HL-60/S4 treated with retinoic acid at 250 ng/mL for 4 days and 3 days (cell line): ENCODE results near the gene TRPC1.
"Not testable (repeated sequence)": the region's sequence is repeated elsewhere in the genome, so short reads cannot be mapped to it uniquely, and the experiment has no call there.

Source experiments
- in situ Hi-C: fragments of 300-500 bp; cut with MboI; formaldehyde crosslinking; loops from 2 replicates; pipeline ENCODE4 v1.7.0; 2022; ENCODE audit warnings: low sequenced_read_pairs

TRPC1 gene

GRCh38 chr3:142750531-142750930, 26.7 kb downstream of the TRPC1 start:
- in situ Hi-C loops = not testable (repeated sequence)

DNA sequence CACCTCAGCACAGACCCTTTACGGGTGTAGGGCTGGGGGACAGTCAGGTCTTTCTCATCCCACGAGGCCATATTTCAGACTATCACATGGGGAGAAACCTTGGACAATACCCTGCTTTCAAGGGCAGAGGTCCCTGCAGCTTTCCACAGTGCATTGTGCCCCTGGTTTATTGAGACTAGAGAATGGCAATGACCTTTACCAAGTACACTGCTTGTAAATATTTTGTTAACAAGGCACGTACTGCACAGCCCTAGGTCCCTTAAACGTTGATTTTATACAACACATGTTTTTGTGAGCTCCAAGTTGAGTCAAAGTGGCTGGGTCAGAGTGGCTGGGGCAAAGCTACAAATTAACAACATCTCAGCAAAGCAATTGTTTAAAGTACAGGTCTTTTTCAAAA, 28.8 kb downstream of the TRPC1 start:
- in situ Hi-C loops = not testable (repeated sequence)

GRCh38 chr3:142754494-142754893, 30.7 kb downstream of the TRPC1 start:
- in situ Hi-C loops = no loop called here

DNA sequence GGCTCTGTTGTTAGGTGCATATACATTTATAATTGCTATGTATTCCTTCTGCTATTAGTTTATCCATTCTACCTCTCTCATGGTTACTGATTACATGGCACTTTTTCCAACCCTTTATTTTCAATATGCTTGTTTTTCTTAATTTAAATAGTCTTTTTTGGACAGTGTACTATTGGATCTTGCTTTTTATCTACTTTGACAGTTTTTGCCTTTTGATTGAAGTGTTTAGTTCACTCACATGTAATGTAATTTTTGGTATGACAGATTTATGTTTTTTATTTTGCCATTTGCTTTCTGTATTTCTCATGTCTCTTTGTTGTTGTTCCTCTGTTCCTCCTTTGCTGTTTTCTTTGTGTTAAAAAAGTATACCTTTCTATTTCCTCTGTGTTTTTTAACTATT, 44.5 kb downstream of the TRPC1 start:
- in situ Hi-C loops = no loop called here

DNA sequence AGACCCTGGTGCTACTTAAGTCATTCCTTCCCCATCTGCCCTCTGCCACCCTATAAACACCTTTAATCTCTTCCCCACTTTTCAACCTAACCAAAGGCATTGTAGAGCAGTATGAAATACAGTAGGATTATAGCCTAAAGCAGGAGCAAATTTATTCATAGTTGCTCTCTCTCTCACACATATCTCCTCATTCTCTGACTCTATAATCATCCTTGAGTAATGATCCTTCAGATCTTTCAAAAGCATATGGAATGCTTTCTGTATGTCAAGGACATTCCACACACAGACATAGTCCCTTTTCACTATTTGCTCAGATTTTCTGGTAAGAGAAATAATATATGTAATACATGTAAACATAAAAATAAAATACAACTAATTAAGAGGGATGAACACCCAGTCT, 54.1 kb downstream of the TRPC1 start:
- in situ Hi-C loops = no loop called here

DNA sequence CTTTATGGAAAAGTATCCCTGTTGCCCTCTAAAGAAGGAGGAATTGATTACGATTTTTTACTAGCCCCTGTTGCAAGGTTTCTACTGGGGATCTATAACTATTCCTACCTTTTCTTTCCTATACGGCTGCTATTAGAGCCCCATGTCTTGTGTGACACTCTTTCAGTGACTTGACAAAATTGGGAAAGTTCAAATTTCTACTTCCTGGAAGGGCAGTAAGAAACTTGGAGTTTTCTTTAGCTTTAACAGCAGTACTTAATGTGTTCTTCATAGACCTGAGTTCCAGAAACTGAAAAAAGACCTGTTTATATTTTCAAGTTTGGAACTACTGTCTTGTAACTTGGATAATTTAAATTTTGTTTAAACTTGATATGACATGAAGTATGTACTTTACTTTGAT, 54.7 kb downstream of the TRPC1 start:
- in situ Hi-C loops = no loop called here

- in situ Hi-C loops = no loop called here
Observed at GRCh38 chr3:142779591-142779990, 55.8 kb downstream of the TRPC1 start.

DNA sequence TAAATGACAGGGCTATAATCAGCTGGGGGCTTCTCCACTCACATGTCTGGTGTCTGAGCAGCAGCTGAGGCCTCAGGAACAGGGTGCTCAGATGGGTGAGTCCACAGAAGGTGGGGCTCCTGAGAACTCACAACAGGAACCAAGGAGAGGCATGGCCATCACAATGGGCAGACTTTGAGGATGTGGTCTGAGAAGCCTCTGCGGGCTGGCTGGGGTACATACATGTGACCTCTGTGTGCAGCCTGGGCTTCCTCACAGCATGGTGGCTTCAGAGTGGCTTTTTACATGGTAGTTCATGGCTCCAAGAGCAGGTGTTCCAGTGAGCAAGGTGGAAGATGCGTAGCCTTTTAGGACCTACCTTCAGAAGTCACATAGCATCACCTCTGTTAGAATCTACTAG, 58.8 kb downstream of the TRPC1 start:
- in situ Hi-C loops = no loop called here

DNA sequence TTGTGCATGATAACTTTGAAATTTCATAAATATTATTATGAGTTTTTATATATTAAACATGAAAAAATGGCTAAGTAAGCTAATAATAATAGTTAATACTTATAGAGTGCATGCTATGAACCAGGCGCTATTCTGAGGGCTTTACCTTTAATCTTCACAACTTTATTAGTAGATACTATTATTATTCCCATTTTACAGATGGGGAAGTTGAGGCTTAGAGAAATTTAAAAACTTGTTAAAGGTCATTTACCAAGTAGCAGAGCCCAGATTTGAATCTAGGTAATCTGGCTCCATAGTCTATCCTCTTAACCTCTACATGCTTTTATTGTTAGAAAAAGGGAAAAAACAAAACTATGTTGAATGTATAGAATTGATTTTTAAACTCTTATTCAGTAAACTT, 60.4 kb downstream of the TRPC1 start:
- in situ Hi-C loops = no loop called here

GRCh38 chr3:142785996-142786395, 62.2 kb downstream of the TRPC1 start:
- in situ Hi-C loops = no loop called here

GRCh38 chr3:142787719-142788118, 63.9 kb downstream of the TRPC1 start:
- in situ Hi-C loops = no loop called here

DNA sequence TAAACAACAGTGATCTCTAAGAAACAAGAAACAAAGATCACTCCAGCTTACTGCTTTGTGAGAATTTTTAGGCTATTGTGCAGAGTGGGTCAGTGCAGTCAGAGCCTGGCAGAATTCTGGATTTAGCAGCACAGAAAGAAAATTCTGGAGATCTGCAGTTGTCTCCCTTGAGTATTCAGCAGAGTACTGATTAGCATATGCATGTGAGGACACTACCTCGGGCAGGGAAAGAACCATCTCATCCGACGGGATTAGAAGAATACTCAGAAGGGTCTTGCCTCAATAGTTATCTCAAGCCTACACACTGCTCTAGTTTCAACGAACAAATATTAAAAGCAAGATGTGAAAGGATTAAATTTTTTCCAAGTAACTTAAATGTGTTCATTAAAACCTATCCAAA, 70.7 kb downstream of the TRPC1 start:
- in situ Hi-C loops = no loop called here

- in situ Hi-C loops = no loop called here
Observed at GRCh38 chr3:142795332-142795731, 71.5 kb downstream of the TRPC1 start.

DNA sequence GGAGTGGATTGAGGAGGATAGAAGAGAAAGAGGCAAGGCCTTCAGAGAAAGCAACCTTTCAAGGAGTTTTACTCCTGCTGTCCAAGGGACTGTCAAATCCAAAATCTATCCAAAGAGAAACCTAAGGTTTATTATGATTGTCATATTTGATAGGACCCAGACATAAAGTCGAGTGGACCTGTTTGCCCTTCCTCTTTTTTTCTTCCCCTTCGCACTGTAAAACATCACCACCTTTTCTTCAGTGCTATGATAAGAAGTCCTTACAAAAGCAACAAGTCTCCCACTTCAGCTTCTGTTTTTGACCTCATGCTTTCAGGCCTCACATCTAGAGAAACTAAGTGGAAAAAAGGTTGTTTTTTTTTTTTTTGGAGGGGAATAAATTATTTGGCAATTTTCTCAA, 73.0 kb downstream of the TRPC1 start:
- in situ Hi-C loops = no loop called here

- in situ Hi-C loops = no loop called here
Observed at GRCh38 chr3:142801746-142802145, 77.9 kb downstream of the TRPC1 start.

DNA sequence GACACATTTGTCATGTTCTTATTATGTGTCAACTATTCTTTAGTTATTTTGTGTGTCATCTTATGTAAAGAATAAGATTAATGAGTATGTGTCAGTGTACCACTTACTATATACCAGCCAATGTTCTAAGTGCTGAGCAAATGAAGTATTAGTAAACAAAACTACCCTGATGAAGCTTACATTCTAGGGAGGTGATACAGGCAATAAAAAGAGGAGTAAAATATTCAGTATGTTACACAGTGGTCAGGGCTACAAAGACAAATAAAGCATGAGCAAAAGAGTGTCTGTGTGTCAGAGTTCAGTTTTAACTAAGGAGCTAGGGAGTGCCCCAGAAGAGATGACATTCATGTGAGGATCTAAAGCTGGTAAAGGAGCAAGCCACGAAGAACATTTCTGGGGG, 79.1 kb downstream of the TRPC1 start:
- in situ Hi-C loops = no loop called here

- in situ Hi-C loops = no loop called here
Observed at GRCh38 chr3:142808103-142808917, 84.5 kb downstream of the TRPC1 start.

- in situ Hi-C loops = no loop called here
Observed at GRCh38 chr3:142809259-142809658, 85.4 kb downstream of the TRPC1 start.

DNA sequence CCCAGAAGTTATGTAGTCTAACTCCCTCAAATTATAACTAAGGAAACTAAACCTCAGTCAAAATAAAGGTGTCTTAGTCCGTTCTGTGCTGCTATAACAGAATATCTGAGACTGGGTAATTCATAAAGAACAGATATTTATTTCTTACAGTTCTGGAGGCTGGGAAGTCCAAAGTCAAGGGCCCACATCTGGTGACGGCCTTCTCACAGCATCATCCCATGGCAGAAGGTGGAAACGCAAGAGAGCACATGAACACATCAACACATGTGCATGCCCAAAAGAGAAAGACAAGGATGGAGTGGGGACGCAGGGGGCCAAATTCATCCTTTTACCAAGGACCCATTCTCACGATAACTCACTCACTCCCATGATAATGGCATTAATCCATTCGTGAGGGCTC, 92.0 kb downstream of the TRPC1 start:
- in situ Hi-C loops = no loop called here

DNA sequence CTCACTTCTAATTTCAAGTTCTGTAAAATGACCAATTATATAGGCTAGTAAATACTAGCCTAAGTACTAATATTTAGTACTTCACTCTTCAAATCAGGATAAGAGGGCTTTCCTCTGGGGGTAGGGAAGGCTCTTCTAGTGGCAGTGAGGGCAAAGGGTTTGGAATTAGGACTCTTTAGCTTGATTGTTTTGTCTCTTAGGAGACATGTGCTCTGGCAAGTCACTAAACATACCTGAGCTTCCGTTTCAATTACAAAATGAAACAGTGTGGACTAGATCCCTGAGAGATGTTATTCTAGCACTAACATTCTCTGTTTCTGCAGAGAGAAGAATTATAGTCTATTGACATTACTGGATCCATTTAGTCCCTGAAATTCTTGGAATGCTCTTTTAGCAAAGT, 93.5 kb downstream of the TRPC1 start:
- in situ Hi-C loops = no loop called here

GRCh38 chr3:142817897-142818296, 94.1 kb downstream of the TRPC1 start:
- in situ Hi-C loops = no loop called here

- in situ Hi-C loops = no loop called here
Observed at GRCh38 chr3:142818651-142819050, 94.8 kb downstream of the TRPC1 start.

GRCh38 chr3:142819179-142819578, 95.3 kb downstream of the TRPC1 start:
- in situ Hi-C loops = no loop called here
